GM18907 (cell line): ENCODE data around the gene DUSP5.

Experiments
- ATAC-seq: cut with Tn5 transposase; IDR thresholded peaks from one replicate; pipeline ENCODE4 v1.9.1; 2021; ENCODE audit warnings: mild to moderate bottlenecking, moderate library complexity; ENCODE audit not compliant: unreplicated experiment

The DUSP5 gene

DNA sequence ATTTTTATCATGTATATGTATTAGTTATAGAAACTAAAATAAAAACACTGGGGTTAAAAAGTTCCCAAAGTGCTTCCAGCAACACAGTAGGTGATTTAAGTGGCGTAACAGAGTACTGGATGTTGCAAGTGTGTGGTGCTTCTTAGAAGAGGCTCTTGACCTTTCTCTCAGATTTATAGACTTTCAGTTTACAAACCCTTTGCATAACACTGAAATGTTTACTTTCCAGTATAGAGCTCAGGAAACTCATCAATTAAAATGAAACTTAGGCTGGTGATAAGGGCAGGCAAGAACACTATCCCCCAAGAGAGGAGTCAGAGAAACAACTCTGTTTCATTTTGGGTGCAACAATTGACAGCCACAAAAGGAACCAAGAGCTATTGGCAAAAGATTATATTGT is 42.3 kb downstream of the DUSP5 start:
- no peak for ATAC-seq

- ATAC-seq: no peak
Observed at GRCh38 chr10:110544958-110545537, 47.3 kb downstream of the DUSP5 start.

- ATAC-seq: no peak
Observed at GRCh38 chr10:110546077-110546476, 48.4 kb downstream of the DUSP5 start.

GRCh38 chr10:110546499-110547110 is 48.9 kb downstream of the DUSP5 start:
- ATAC-seq: no peak

DNA sequence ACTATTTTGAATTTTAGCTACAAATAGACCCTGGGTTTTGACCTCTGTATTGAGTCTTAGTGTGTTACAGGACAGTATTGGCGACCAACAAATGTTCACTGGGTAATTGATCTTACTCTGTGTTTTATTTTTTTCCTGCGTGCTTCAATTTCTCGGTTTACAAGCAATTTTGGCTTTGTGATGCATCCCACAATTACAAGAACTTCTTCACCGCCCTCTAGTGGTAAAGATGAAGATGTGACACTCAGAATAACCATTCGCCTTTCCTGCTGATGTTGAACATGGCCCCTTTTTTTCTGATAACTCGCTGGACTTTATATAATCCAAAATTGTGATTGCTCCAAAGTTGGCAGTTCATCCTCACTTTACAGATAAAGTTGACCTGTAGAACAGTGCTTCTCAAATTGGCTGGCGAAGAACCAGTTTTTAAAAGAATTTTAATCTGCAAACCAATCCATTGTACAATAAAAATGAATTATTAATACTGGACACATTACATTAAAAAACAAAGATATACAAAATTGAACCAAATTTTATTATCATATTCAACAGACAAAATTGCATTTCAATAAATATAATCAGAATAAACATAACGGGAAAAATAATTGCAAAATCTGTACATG is 49.5 kb downstream of the DUSP5 start:
- peak; percentile 56 for ATAC-seq

DNA sequence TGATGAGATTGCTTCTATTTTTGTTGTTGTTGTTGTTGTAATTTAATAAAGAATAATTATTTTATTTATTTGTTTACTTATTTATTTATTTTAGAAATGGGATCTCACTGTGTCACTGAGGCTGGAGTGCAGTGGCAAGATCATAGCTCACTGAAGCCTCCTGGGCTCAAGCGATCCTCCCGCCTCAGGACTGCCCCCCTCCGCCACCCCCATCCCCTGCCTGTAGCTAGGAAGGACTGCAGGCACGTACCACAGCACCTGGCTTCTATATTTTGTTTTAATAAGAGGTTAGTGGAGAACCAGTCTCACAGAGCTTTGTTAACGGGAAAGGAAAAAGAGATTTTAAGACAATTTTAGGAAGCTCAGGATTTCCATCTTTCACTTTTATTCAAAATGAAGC is 50.3 kb downstream of the DUSP5 start:
- no peak for ATAC-seq

- ATAC-seq: no peak
Observed at GRCh38 chr10:110549211-110549610, 51.5 kb downstream of the DUSP5 start.

DNA sequence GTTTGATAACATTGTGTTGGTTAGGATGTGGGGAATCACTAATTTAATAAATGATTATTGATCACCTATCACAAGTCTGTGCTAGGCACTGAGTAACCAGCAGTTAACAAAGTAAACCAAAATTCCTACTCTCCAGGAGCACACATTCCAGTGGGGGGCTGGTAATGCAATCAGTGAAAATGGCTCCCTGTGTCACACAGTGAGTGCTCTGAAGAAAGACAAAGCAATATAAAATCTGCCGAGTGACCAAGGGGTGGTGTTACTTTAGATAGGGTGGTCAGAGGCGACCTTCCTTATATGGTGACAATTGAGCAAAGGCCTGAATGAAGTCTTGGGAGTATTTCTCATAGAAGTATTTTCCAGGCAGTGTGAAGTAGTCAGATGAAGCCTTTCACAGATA is 56.2 kb downstream of the DUSP5 start:
- ATAC-seq: no peak

GRCh38 chr10:110556296-110556695 is 58.6 kb downstream of the DUSP5 start:
- no peak for ATAC-seq

DNA sequence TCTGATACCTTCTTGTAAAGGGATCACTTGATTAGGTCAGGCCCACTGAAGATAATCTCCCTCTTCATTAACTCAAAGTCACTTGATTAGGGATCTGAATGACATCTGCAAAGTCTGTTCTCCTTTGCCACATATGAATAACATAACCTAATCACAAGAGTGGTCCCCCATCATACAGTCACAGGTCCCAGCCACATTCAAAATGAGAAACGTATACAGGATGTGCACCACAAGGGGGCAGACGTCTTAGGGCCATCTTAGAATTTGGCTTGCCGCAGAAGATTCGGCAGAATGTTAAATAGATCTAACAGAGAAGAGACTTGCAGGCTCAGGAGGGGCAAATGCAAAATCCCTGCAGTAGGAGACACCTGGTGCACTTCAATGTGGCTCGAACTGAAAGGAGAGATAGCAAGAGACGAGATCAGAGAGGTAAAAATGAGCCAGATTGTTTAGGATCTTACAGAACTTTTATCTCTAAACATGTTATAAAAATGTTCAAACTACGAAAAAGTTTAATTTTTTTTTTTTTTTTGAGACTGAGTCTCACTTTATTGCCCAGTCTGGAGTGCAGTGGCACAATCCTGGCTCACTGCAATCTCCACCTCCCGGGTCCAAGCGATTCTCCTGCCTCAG is 59.4 kb downstream of the DUSP5 start:
- peak; percentile 65 for ATAC-seq

GRCh38 chr10:110558041-110558440 is 60.3 kb downstream of the DUSP5 start:
- no peak for ATAC-seq

- ATAC-seq: no peak
Observed at GRCh38 chr10:110560012-110560411, 62.3 kb downstream of the DUSP5 start.
